ENCODE results near the gene ZFAND5. TPM values are rescaled to one million over a fixed set of nuclear protein-coding genes. Genes with fewer than 3 reads are reported as not detected.

ZFAND5 gene
- total RNA-seq, 6 experiments from 2014 or later = 88.4 to 119 (median 100) TPM

- 76% methylated on average over 1 of the region's 1 CpG for WGBS (ENCODE audit: insufficient coverage, low coverage, low lambda C conversion rate, missing lambda C conversion rate)
- Histone ChIP-seq H3K4me3 (no peak overlapping the region), H3K9me3 (no peaks in the 10 kb centered on the region), H3K27me3 (no peaks in the 10 kb centered on the region), H3K4me1 (no peaks in the 10 kb centered on the region), H3K27ac (no peak overlapping the region), H3K36me3 (no peaks in the 10 kb centered on the region)
- intact Hi-C loops (cut with DNase I) = no loop called here
- no peak for TF ChIP-seq POLR2A (IDR thresholded peaks at IDR 0.05)
- TF ChIP-seq CTCF (IDR thresholded peaks at IDR 0.05) = no peak
- DNase-seq (no peak), ATAC-seq (no peak)
Measured at GRCh38 chr9:72346333-72346732, 18.7 kb downstream of the ZFAND5 start.

GRCh38 chr9:72338631-72339030, 26.4 kb downstream of the ZFAND5 start:
- Histone ChIP-seq H3K27ac (no peak overlapping the region), H3K9me3 (no peaks in the 10 kb centered on the region), H3K27me3 (no peaks in the 10 kb centered on the region), H3K36me3 (no peaks in the 10 kb centered on the region), H3K4me3 (no peak overlapping the region), H3K4me1 (no peaks in the 10 kb centered on the region)
- no peak for TF ChIP-seq CTCF (IDR thresholded peaks at IDR 0.05)
- TF ChIP-seq POLR2A (IDR thresholded peaks at IDR 0.05) = no peak
- intact Hi-C loops (cut with DNase I) = no loop called here
- WGBS (ENCODE audit: insufficient coverage, low coverage, low lambda C conversion rate, missing lambda C conversion rate) = 81% methylated on average over 4 of the region's 4 CpGs
- DNase-seq = no peak
- no peak for ATAC-seq

GRCh38 chr9:72337286-72337685, 27.7 kb downstream of the ZFAND5 start:
- Histone ChIP-seq H3K9me3 (no peaks in the 10 kb centered on the region), H3K27ac (no peak overlapping the region), H3K27me3 (no peaks in the 10 kb centered on the region), H3K4me1 (no peaks in the 10 kb centered on the region), H3K4me3 (no peak overlapping the region), H3K36me3 (no peaks in the 10 kb centered on the region)
- DNase-seq (no peak), ATAC-seq (no peak)
- TF ChIP-seq CTCF (IDR thresholded peaks at IDR 0.05) (no peak), POLR2A (IDR thresholded peaks at IDR 0.05) (no peak)
- intact Hi-C loops (cut with DNase I) = no loop called here
- WGBS (ENCODE audit: insufficient coverage, low coverage, low lambda C conversion rate, missing lambda C conversion rate) = 71% methylated on average over 5 of the region's 5 CpGs

- Histone ChIP-seq H3K36me3 (no peaks in the 10 kb centered on the region), H3K4me1 (no peaks in the 10 kb centered on the region), H3K27me3 (no peaks in the 10 kb centered on the region), H3K4me3 (no peak overlapping the region), H3K27ac (no peak overlapping the region), H3K9me3 (no peaks in the 10 kb centered on the region)
- DNase-seq = no peak
- TF ChIP-seq CTCF (IDR thresholded peaks at IDR 0.05) (no peak), POLR2A (IDR thresholded peaks at IDR 0.05) (no peak)
- WGBS (ENCODE audit: insufficient coverage, low coverage, low lambda C conversion rate, missing lambda C conversion rate) = 84% methylated on average over 6 of the region's 6 CpGs
- intact Hi-C loops (cut with DNase I) = no loop called here
- ATAC-seq = no peak
Measured at GRCh38 chr9:72334658-72335337, 30.2 kb downstream of the ZFAND5 start.

All from right lobe of liver (tissue), 6 donors.